SK-N-MC (cell line): ENCODE results near the gene DYNC2H1.

Experiments
- EZH2 ChIP-seq: fragments of 200-600 bp; sonication (generic); IDR thresholded peaks from one replicate; pipeline ENCODE4 v1.6.1; 2017; ENCODE audit warnings: antibody characterized with exemption
- FOXP2 ChIP-seq: optimal IDR thresholded peaks from 2 replicates; pipeline ENCODE3; 2011; ENCODE audit warnings: mild to moderate bottlenecking, moderate library complexity; ENCODE audit not compliant: insufficient read depth; ENCODE audit errors: extremely low read length, control extremely low read depth
- POLR2AphosphoS5 ChIP-seq: IDR thresholded peaks from 2 replicates; pipeline ENCODE4 v1.6.1; 2012; ENCODE audit warnings: mild to moderate bottlenecking, low read depth, low read length, borderline replicate concordance

DNA sequence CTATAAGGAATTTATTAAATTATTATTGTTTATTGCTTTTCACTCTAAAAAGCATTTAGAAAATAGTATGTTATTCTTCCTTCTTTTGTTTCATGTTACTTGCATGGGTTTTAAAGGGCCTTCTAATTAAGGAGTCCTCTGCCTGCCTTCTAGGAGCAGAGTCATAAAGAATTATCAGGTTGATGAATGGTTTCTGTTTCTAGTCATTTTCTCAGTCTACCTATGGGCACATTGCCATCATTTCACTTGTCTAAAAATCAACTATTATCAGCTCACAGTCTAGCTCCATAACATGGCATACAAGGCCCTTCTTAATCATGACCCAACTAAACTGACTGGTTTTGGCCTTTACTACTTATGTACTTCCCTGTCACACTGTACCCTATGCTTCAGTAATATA, 16.2 kb downstream of the DYNC2H1 start:
- TF ChIP-seq EZH2 (no peak), POLR2AphosphoS5 (no peak), FOXP2 (no peak)
